GM21576 (cell line): ENCODE data around the gene TREX2.
"Not testable (repeated sequence)": the region's sequence is repeated elsewhere in the genome, so short reads cannot be mapped to it uniquely, and the experiment has no call there.

ENCODE experiments used
- ATAC-seq: cut with Tn5 transposase; IDR thresholded peaks from one replicate; pipeline ENCODE4 v1.9.1; 2021; ENCODE audit warnings: mild to moderate bottlenecking, moderate library complexity; ENCODE audit not compliant: unreplicated experiment

The TREX2 gene

GRCh38 chrX:153410888-153411254 lies 35.0 kb downstream of the TREX2 start:
- no peak for ATAC-seq

- ATAC-seq = no peak
These were observed 35.5 kb downstream of the TREX2 start for GRCh38 chrX:153410373-153410772.

GRCh38 chrX:153409414-153410101 lies 36.3 kb downstream of the TREX2 start:
- no peak for ATAC-seq

- ATAC-seq = no peak
These were observed 36.9 kb downstream of the TREX2 start for GRCh38 chrX:153408871-153409351.

GRCh38 chrX:153408221-153408721 lies 37.6 kb downstream of the TREX2 start:
- no peak for ATAC-seq

- ATAC-seq = no peak
These were observed 38.1 kb downstream of the TREX2 start for GRCh38 chrX:153407736-153408135.

GRCh38 chrX:153406903-153407302 lies 39.0 kb downstream of the TREX2 start:
- ATAC-seq = no peak

GRCh38 chrX:153406011-153406410 lies 39.8 kb downstream of the TREX2 start:
- ATAC-seq = no peak

GRCh38 chrX:153405426-153405825 lies 40.4 kb downstream of the TREX2 start:
- no peak for ATAC-seq

GRCh38 chrX:153404333-153404732 lies 41.5 kb downstream of the TREX2 start:
- not testable (repeated sequence) for ATAC-seq

GRCh38 chrX:153401133-153401764 lies 44.6 kb downstream of the TREX2 start, which contains the start of gene PNMA6E:
TSS of gene PNMA6E (minus strand) at chrX:153401350. CDS start at chrX:153398849, 2,501 bp downstream.
- no peak for ATAC-seq

GRCh38 chrX:153400146-153401132 lies 45.4 kb downstream of the TREX2 start:
- ATAC-seq = peak; percentile 62

GRCh38 chrX:153398275-153398960 lies 47.4 kb downstream of the TREX2 start:
- no peak for ATAC-seq

- ATAC-seq = no peak
These were observed 48.4 kb downstream of the TREX2 start for GRCh38 chrX:153397256-153397960.

GRCh38 chrX:153396320-153397195 lies 49.3 kb downstream of the TREX2 start:
- ATAC-seq = no peak

GRCh38 chrX:153395613-153396319 lies 50.1 kb downstream of the TREX2 start:
- no peak for ATAC-seq

GRCh38 chrX:153394612-153395011 lies 51.2 kb downstream of the TREX2 start:
- ATAC-seq = no peak
